Measurements from ENCODE around the gene SUPT6H.

DNA sequence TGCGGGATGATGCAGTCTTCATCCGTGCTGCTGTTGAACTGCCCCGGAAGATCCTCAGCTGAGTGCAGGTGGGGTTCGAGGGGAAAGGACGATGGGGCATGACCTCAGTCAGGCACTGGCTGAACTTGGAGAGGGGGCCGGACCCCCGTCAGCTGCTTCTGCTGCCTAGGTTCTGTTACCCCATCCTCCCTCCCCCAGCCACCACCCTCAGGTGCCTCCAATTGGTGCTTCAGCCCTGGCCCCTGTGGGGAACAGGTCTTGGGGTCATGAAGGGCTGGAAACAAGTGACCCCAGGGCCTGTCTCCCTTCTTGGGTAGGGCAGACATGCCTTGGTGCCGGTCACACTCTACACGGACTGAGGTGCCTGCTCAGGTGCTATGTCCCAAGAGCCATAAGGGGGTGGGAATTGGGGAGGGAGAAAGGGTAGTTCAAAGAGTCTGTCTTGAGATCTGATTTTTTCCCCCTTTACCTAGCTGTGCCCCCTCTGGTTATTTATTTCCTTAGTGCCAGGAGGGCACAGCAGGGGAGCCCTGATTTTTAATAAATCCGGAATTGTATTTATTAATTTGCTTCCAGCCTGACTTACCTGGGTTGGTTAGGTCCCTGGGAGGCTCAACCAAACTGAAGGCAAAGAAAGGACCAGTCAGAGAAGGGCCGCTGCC, 87.6 kb downstream of the SUPT6H start:
- TF ChIP-seq, protein P1, sequence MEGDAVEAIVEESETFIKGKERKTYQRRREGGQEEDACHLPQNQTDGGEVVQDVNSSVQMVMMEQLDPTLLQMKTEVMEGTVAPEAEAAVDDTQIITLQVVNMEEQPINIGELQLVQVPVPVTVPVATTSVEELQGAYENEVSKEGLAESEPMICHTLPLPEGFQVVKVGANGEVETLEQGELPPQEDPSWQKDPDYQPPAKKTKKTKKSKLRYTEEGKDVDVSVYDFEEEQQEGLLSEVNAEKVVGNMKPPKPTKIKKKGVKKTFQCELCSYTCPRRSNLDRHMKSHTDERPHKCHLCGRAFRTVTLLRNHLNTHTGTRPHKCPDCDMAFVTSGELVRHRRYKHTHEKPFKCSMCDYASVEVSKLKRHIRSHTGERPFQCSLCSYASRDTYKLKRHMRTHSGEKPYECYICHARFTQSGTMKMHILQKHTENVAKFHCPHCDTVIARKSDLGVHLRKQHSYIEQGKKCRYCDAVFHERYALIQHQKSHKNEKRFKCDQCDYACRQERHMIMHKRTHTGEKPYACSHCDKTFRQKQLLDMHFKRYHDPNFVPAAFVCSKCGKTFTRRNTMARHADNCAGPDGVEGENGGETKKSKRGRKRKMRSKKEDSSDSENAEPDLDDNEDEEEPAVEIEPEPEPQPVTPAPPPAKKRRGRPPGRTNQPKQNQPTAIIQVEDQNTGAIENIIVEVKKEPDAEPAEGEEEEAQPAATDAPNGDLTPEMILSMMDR (conservative IDR thresholded peaks at IDR 0.05 in 1 of 2, IDR thresholded peaks at IDR 0.05 in 1 of 2; ENCODE audit: low read depth in 1 of 2, low read length in 2 of 2), result no peak
- no peak for TF ChIP-seq EZH2 (IDR thresholded peaks at IDR 0.05; ENCODE audit: low read length, missing control alignments)
